ENCODE data around the gene LMNA. TPM values are rescaled to one million over a fixed set of nuclear protein-coding genes. Genes with fewer than 3 reads are reported as not detected.

LMNA gene
- total and polyA plus RNA-seq, 10 of the 15 experiments (the other 5 are each of a cell fraction or from before 2014, with no cell fraction given), result 0.42 to 334 (median 81.1) TPM

GRCh38 chr1:156151093-156151688 lies 36.7 kb downstream of the LMNA start (continued):
- TF ChIP-seq, protein P1, sequence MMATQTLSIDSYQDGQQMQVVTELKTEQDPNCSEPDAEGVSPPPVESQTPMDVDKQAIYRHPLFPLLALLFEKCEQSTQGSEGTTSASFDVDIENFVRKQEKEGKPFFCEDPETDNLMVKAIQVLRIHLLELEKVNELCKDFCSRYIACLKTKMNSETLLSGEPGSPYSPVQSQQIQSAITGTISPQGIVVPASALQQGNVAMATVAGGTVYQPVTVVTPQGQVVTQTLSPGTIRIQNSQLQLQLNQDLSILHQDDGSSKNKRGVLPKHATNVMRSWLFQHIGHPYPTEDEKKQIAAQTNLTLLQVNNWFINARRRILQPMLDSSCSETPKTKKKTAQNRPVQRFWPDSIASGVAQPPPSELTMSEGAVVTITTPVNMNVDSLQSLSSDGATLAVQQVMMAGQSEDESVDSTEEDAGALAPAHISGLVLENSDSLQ (IDR thresholded peaks at IDR 0.05), result peak; percentile 36
- TF ChIP-seq IKZF1 (conservative IDR thresholded peaks at IDR 0.05) (peak; percentile 71), SKIL (IDR thresholded peaks at IDR 0.05; ENCODE audit: low read depth, poor library complexity, severe bottlenecking) (peak; percentile 87), DPF2 (IDR thresholded peaks at IDR 0.05) (peak; percentile 73), MTA2 (IDR thresholded peaks at IDR 0.05; ENCODE audit: low read depth) (peak; percentile 56; the same call in 1 of the 2 replicates), NR2F1 (conservative IDR thresholded peaks at IDR 0.05) (peak; percentile 42; the same call in 1 of the 2 replicates), BHLHE40 (IDR thresholded peaks at IDR 0.05; ENCODE audit: borderline replicate concordance in 1 of 2, low read depth in 2 of 2, low read length in 1 of 2) (peak in 1 of 2 experiments; percentile 69; a peak in 2 of 4 replicates), CEBPZ (IDR thresholded peaks at IDR 0.05; ENCODE audit: low read depth, low read length) (no peak), SPI1 (IDR thresholded peaks at IDR 0.05; ENCODE audit: borderline replicate concordance, insufficient read depth, low read depth, low read length) (peak; percentile 72; the same call in 1 of the 2 replicates), IKZF2 (IDR thresholded peaks at IDR 0.05) (peak; percentile 60 to 68; a peak in 3 of 4 replicates), NBN (IDR thresholded peaks at IDR 0.05) (peak; percentile 76; the same call in 1 of the 2 replicates), MEF2B (IDR thresholded peaks at IDR 0.05; ENCODE audit: partially characterized antibody, poor library complexity, severe bottlenecking) (peak; percentile 29), MYC (IDR thresholded peaks at IDR 0.05; ENCODE audit: insufficient read depth, insufficient read length, insufficient replicate concordance, low read length, severe bottlenecking) (no peak), CHD2 (IDR thresholded peaks at IDR 0.05; ENCODE audit: borderline replicate concordance, low read depth, low read length) (peak; percentile 37; the same call in 1 of the 2 replicates), TBL1XR1 (IDR thresholded peaks at IDR 0.05; ENCODE audit: low read depth, low read length) (no peak), SMARCA5 (IDR thresholded peaks at IDR 0.05) (peak; percentile 27; the same call in 1 of the 2 replicates), ETV6 (conservative IDR thresholded peaks at IDR 0.05 in 1 of 2, IDR thresholded peaks at IDR 0.05 in 1 of 2; ENCODE audit: borderline replicate concordance in 1 of 2, low read depth in 1 of 2) (peak in 1 of 2 experiments; percentile 27; a peak in 1 of 4 replicates), KDM1A (IDR thresholded peaks at IDR 0.05; ENCODE audit: borderline replicate concordance) (no peak), CBX3 (IDR thresholded peaks at IDR 0.05; ENCODE audit: borderline replicate concordance, low read depth) (no peak), EP300 (IDR thresholded peaks at IDR 0.05; ENCODE audit: borderline replicate concordance in 1 of 2, control insufficient read depth in 1 of 2, low read depth in 2 of 2, low read length in 2 of 2) (no peak)

All from GM12878 (cell line).